ENCODE data around the gene TANC2.
"Not testable (repeated sequence)": the region's sequence is repeated elsewhere in the genome, so short reads cannot be mapped to it uniquely, and the experiment has no call there.

DNA sequence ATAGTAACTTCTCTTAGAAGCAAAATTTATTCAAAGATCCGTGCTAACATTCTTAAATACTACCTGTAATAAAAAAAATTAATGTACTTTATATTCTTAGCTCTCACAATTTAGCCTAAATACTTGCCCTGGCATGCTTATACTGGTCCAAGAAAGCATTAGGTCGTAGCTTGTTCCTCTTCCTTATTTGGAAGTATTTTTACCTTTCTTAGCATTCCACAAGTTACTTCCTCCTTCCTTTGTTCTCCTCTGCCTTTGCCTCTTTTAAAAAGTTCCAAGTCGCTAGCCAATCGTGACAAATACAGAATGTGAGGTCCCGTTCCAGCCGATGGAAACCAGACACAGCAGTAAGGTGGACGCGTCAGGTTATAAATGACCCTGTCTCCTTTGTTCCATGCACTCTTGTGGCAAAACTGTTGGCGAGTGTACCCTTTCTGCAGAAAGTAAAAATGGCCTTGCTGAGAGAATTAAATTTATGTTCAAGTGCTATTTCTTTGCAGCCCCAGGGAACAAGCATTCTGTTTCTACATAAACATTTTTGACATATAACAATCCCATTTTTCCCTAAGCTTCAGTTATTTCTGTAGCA is 10.7 kb downstream of the TANC2 start:
- not testable (repeated sequence) for TF ChIP-seq POLR2AphosphoS5, EP300, POLR2A (IDR thresholded peaks at IDR 0.05)
- TF ChIP-seq, protein P1, sequence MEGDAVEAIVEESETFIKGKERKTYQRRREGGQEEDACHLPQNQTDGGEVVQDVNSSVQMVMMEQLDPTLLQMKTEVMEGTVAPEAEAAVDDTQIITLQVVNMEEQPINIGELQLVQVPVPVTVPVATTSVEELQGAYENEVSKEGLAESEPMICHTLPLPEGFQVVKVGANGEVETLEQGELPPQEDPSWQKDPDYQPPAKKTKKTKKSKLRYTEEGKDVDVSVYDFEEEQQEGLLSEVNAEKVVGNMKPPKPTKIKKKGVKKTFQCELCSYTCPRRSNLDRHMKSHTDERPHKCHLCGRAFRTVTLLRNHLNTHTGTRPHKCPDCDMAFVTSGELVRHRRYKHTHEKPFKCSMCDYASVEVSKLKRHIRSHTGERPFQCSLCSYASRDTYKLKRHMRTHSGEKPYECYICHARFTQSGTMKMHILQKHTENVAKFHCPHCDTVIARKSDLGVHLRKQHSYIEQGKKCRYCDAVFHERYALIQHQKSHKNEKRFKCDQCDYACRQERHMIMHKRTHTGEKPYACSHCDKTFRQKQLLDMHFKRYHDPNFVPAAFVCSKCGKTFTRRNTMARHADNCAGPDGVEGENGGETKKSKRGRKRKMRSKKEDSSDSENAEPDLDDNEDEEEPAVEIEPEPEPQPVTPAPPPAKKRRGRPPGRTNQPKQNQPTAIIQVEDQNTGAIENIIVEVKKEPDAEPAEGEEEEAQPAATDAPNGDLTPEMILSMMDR (IDR thresholded peaks at IDR 0.05) = not testable (repeated sequence)

Data from gastroesophageal sphincter (tissue), 3 donors.